Activated CD4-positive, alpha-beta memory T cell treated with anti-CD3 and anti-CD28 coated beads, Interleukin-2, amount 10 ng/mL, durations not matched to agents 7 days and 5 days (primary cell): Measurements from ENCODE around the gene SYNGR1. TPM values are rescaled to one million over a fixed set of nuclear protein-coding genes. Genes with fewer than 3 reads are reported as not detected.

Source experiments
- CTCF ChIA-PET: fragments of 350-600 bp; sonication (Branson Sonifier 250); formaldehyde crosslinking; loops from one replicate; lab custom pipeline; 2021; ENCODE audit warnings: antibody characterized with exemption, inconsistent platforms; lab: Charles Lee
- POLR2A ChIA-PET: fragments of 350-600 bp; sonication (Branson Sonifier 250); formaldehyde crosslinking; loops from one replicate; lab custom pipeline; 2021; ENCODE audit warnings: antibody characterized with exemption; lab: Charles Lee
- DNase-seq: peaks from one replicate; pipeline ENCODE4 v3.0.0-alpha.2; 2020
- H3K27ac Mint-ChIP-seq: one replicate; pipeline ENCODE4 v1.8.0; 2021; ENCODE audit warnings: mild to moderate bottlenecking, mixed read lengths
- H3K27me3 Mint-ChIP-seq: one replicate; pipeline ENCODE4 v1.8.0; 2021; ENCODE audit warnings: mixed read lengths
- H3K36me3 Mint-ChIP-seq: one replicate; pipeline ENCODE4 v1.8.0; 2021; ENCODE audit warnings: low read depth, mixed read lengths
- H3K4me1 Mint-ChIP-seq: one replicate; pipeline ENCODE4 v1.8.0; 2021; ENCODE audit warnings: mixed read lengths
- H3K4me3 Mint-ChIP-seq: one replicate; pipeline ENCODE4 v1.8.0; 2021; ENCODE audit warnings: mild to moderate bottlenecking, mixed read lengths
- H3K9me3 Mint-ChIP-seq: one replicate; pipeline ENCODE4 v1.8.0; 2021; ENCODE audit warnings: mixed read lengths
- total RNA-seq, 2 experiments: library from RNA; stranded (reverse); gene quantifications; one replicate each; pipeline ENCODE4 v1.2.3, GENCODE V29; 2021

The SYNGR1 gene
- total RNA-seq: under 1 TPM in 1 of 2 experiments, not detected in 1; 0.15 TPM

DNA sequence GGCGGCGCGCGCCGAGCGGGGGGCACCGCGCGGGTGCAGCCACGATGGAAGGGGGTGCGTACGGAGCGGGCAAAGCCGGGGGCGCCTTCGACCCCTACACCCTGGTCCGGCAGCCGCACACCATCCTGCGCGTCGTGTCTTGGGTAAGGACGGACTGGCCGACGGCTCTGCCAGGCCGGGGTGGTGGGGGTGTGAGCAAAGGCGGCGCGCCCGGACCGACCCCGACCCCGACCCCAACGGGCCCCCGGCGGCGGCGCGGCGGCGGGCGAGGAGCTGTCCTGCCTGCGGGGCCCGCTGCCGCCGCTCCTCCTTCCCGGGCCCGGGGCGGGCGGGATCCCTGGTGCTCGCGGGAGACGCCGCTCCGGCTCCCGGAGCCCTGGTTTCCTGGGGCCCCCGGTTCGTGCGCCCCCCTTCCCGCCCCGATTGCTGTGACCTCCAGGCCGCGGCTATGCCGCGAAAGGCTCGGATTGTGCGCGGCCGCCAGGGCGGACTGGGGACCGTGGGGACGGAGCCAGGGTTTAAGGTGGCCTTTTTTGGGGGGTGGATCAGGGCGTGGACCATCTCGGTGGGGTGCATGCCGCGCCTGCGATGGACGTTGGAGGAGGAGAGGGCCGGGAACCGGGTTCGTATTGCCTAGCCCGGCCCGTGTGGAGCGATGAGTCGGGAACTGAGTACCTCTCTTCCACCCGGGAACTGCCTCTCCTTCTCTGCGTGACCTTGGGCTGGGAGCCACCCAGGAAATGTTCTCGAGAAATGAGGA is at the start of gene SYNGR1:
Gene SYNGR1, plus strand, starts transcription at position 25 of the 760 bp plus-strand sequence. Its CDS starts 20 bp downstream, at position 45.
- no peak within 1 kb of the TSS for H3K27ac Mint-ChIP-seq
- no peaks in the 10 kb centered on the region for H3K36me3 Mint-ChIP-seq
- ChIA-PET CTCF (no interaction called here), POLR2A (no interaction called here)
- peaks cover 2% of the 10 kb centered on the region for H3K4me1 Mint-ChIP-seq
- H3K27me3 Mint-ChIP-seq: peaks cover 30% of the 10 kb centered on the region
- no peaks in the 10 kb centered on the region for H3K9me3 Mint-ChIP-seq
- peak within 1 kb of the TSS; percentile 60 for H3K4me3 Mint-ChIP-seq
- DNase-seq: no peak

GRCh38 chr22:39300186-39300830 is 49.5 kb upstream of the SYNGR1 start:
- ChIA-PET CTCF (no interaction called here), POLR2A (interaction anchor here (1.0 to 1.1 kb wide), 3 partner anchors 20 to 129 kb away, joined by 3 read pairs; no protein-coding TSS in a partner anchor)
- Mint-ChIP-seq H3K4me1 (peaks cover 4% of the 10 kb centered on the region), H3K36me3 (no peaks in the 10 kb centered on the region), H3K4me3 (no peak overlapping the region), H3K27me3 (peaks cover 26% of the 10 kb centered on the region), H3K27ac (no peak overlapping the region), H3K9me3 (no peaks in the 10 kb centered on the region)
- no peak for DNase-seq

DNA sequence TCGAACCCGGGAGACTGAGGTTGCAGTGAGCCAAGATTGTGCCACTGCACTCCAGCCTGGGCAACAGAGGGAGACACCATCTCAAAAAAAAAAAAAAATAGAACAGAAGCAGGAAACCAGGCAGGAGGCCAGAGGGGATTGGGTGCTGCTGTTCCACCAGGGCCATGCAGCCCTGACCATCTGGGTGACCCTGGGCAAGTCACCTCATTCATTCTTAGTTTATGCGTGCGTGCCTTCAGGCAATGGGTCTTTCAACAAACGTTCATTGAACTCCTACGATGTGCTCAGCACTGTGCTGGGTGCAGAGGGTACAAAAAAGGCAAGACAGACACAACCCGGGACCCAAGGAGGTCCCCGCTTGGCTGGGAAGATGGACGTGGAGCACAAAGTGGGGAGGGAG is 48.7 kb upstream of the SYNGR1 start:
- CTCF ChIA-PET: interaction anchor here (1.7 kb wide), 1 partner anchor 10 kb away, joined by 5 read pairs; no protein-coding TSS in a partner anchor
- no peak for DNase-seq
- peaks cover 4% of the 10 kb centered on the region for H3K4me1 Mint-ChIP-seq

GRCh38 chr22:39301926-39302325 is 47.9 kb upstream of the SYNGR1 start:
- no peak overlapping the region for H3K4me3 Mint-ChIP-seq
- no peak for DNase-seq
- no peaks in the 10 kb centered on the region for H3K9me3 Mint-ChIP-seq
- CTCF ChIA-PET: interaction anchor here (1.7 to 6.8 kb wide), 2 partner anchors 9 to 132 kb away, joined by 5 to 74 read pairs; no protein-coding TSS in a partner anchor
- H3K27me3 Mint-ChIP-seq: peaks cover 22% of the 10 kb centered on the region
- H3K27ac Mint-ChIP-seq: no peak overlapping the region
- POLR2A ChIA-PET: interaction anchor here (1.3 kb wide), 1 partner anchor 13 kb away, joined by 4 read pairs; no protein-coding TSS in a partner anchor
- peaks cover 4% of the 10 kb centered on the region for H3K4me1 Mint-ChIP-seq
- H3K36me3 Mint-ChIP-seq: no peaks in the 10 kb centered on the region

More for the DNA sequence above, 48.7 kb upstream of the SYNGR1 start:
- Mint-ChIP-seq H3K4me3 (no peak overlapping the region), H3K27ac (no peak overlapping the region), H3K27me3 (peaks cover 26% of the 10 kb centered on the region), H3K9me3 (no peaks in the 10 kb centered on the region), H3K36me3 (no peaks in the 10 kb centered on the region)
- POLR2A ChIA-PET: interaction anchor here (1.1 kb wide), 1 partner anchor 130 kb away, joined by 3 read pairs; no protein-coding TSS in a partner anchor

DNA sequence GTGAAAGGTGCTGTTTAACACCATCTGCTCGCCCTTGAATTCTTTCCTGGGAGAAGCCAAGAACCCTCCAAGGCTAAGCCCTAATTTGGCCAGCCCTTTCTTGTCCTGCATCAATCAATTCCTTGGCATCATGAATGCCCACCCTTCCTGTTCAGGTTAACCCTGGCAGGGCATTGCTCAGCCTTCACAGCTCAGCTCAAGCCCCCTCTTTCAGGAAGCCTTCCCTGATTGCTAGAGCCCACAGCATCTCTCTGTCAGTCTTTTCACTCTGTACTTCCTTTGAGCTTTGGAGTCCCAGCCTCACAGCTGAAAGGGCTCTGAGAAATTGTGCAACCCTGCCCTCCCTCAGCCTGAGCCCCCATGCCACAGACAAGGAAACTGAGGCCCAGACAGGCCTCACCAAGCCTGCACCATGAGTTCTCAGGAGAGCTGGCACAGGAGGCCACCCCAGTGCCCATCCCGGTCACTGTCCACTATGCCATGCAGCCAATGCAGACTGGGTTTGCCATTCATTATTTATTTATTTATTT is 47.3 kb upstream of the SYNGR1 start:
- DNase-seq: no peak
- Mint-ChIP-seq H3K27ac (no peak overlapping the region), H3K4me1 (peaks cover 4% of the 10 kb centered on the region), H3K27me3 (peaks cover 22% of the 10 kb centered on the region), H3K36me3 (no peaks in the 10 kb centered on the region), H3K9me3 (no peaks in the 10 kb centered on the region), H3K4me3 (no peak overlapping the region)
- ChIA-PET CTCF (interaction anchor here (1.7 to 6.8 kb wide), 3 partner anchors 9 to 133 kb away, joined by 5 to 74 read pairs (median 24); no protein-coding TSS in a partner anchor), POLR2A (interaction anchor here (1.3 kb wide), 1 partner anchor 12 kb away, joined by 4 read pairs; no protein-coding TSS in a partner anchor)

DNA sequence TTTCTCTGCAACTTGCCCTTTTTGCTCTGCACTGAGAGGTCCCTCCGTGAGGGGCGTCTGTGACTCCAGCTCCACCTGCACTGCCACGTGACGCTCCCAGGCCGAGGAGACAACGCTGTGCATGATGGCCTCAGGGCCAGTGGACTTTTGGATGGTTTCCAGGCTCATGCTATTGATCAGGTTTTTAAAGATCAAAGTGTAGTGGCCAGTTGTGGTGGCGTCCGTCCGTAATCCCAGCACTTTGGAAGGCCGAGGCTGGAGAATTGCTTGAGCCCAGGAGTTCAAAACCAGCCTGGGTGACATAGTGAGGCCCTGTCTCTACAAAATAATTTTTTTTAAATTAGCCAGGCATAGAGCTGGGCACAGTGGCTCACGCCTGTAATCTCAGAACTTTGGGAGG is 46.4 kb upstream of the SYNGR1 start:
- ChIA-PET POLR2A (interaction anchor here (1.3 kb wide), 1 partner anchor 12 kb away, joined by 4 read pairs; no protein-coding TSS in a partner anchor), CTCF (interaction anchor here (4.1 to 6.8 kb wide), 2 partner anchors 13 to 134 kb away, joined by 24 to 74 read pairs; no protein-coding TSS in a partner anchor)
- no peaks in the 10 kb centered on the region for H3K9me3 Mint-ChIP-seq
- no peaks in the 10 kb centered on the region for H3K36me3 Mint-ChIP-seq
- no peak overlapping the region for H3K27ac Mint-ChIP-seq
- peaks cover 4% of the 10 kb centered on the region for H3K4me1 Mint-ChIP-seq
- DNase-seq: no peak
- H3K4me3 Mint-ChIP-seq: no peak overlapping the region
- H3K27me3 Mint-ChIP-seq: peaks cover 17% of the 10 kb centered on the region

DNA sequence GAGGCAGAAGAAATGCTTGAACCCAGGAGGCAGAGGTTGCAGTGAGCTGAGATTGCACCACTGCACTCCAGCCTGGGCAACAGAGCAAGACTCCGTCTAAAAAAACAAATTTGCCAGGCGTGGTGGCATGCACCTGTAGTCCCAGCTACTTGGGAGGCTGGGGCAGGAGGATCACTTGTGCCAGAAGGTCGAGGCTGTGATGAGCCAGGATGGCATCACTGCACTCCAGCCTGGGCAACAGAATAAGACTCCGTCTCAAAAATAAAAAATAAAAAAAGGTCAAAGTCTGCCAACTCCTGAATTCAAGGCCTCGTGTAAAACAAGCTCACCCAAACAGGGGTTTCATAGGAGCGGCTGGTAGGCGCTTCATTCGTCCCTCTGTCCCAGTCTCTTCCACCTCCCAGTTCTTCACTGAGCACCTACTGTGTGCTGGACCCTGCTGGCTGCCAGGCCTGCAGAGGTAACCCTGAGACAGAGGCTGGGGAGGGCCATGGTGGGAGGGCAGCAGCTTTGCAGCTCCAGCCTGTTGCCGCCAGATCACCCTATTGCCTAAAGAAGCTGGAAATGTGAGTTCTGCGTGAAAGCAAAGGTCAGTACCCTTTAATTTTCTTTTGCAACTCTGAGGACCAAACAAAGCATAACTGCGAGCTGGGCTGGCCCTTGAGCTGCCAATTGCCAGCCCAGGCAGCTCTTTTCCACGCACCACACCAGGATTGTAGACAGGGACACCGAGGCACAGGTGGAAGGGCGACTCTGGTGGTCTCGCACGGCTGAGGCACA is 45.7 kb upstream of the SYNGR1 start:
- Mint-ChIP-seq H3K36me3 (no peaks in the 10 kb centered on the region), H3K4me1 (peaks cover 10% of the 10 kb centered on the region), H3K9me3 (no peaks in the 10 kb centered on the region), H3K27ac (no peak overlapping the region), H3K4me3 (no peak overlapping the region), H3K27me3 (peaks cover 17% of the 10 kb centered on the region)
- ChIA-PET CTCF (interaction anchor here (1.2 to 6.8 kb wide), 3 partner anchors 12 to 135 kb away, joined by 4 to 74 read pairs (median 24); no protein-coding TSS in a partner anchor), POLR2A (interaction anchor here (1.7 kb wide), 1 partner anchor 12 kb away, joined by 8 read pairs; no protein-coding TSS in a partner anchor)
- no peak for DNase-seq

- no peak overlapping the region for H3K27ac Mint-ChIP-seq
- DNase-seq: peak; percentile 65
- H3K27me3 Mint-ChIP-seq: no peaks in the 10 kb centered on the region
- H3K9me3 Mint-ChIP-seq: no peaks in the 10 kb centered on the region
- ChIA-PET POLR2A (interaction anchor here (1.1 to 1.9 kb wide), 4 partner anchors 9 to 12 kb away, joined by 3 to 13 read pairs (median 4); partner anchors contain the start of gene RPL3), CTCF (interaction anchor here (0.9 to 6.8 kb wide), 7 partner anchors 9 to 538 kb away, joined by 3 to 74 read pairs (median 6); partner anchors contain the start of gene RPL3)
- H3K4me3 Mint-ChIP-seq: no peak overlapping the region
- peaks cover 17% of the 10 kb centered on the region for H3K4me1 Mint-ChIP-seq
- H3K36me3 Mint-ChIP-seq: peaks cover 8% of the 10 kb centered on the region
Measured at GRCh38 chr22:39306456-39307361, 43.1 kb upstream of the SYNGR1 start.

DNA sequence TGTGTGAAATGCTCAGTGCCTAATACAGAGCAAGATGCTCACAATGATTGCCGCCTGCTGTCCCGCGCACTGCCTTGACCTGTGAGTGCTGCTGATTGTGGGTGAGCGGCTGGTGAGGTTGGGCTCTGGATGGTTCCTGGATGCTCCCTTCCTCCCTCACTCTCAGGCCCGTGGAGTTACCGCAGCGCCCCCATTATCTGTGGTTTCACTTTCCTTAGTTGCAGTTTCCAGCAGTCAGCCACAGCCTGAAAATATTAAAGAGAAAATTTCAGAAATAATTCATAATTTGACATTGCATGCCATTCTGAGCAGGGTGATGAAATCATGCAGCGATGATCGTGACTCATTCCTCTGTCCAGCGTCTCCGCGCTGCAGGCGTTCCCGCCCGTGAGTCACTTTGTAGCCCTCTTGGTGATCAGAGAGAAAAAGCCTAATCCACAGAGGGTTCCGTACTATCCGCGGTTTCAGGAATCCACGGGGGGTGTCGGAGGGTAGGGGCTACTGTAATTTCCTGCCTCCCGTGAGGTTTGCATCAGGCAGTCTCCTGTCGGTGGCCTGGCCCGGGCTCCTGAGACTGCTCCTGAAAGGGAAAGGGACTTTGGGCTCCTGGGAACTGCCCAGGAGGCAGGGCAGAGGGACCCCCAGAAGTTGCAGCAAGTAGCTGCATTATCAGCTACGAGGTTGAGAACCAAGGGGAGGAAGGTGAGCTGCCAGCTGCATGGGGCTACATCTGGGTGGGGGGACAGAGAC is 41.0 kb upstream of the SYNGR1 start:
- POLR2A ChIA-PET: interaction anchor here (1.0 to 3.6 kb wide), 2 partner anchors 10 to 138 kb away, joined by 4 to 26 read pairs; partner anchors contain the start of gene RPL3
- Mint-ChIP-seq H3K4me1 (peaks cover 27% of the 10 kb centered on the region), H3K9me3 (no peaks in the 10 kb centered on the region), H3K4me3 (no peak overlapping the region), H3K36me3 (peaks cover 26% of the 10 kb centered on the region), H3K27ac (peak overlapping the region; percentile 7), H3K27me3 (no peaks in the 10 kb centered on the region)
- DNase-seq: no peak
- CTCF ChIA-PET: interaction anchor here (0.6 to 3.4 kb wide), 6 partner anchors 11 to 217 kb away, joined by 3 to 25 read pairs (median 3); partner anchors contain the start of gene RPL3

DNA sequence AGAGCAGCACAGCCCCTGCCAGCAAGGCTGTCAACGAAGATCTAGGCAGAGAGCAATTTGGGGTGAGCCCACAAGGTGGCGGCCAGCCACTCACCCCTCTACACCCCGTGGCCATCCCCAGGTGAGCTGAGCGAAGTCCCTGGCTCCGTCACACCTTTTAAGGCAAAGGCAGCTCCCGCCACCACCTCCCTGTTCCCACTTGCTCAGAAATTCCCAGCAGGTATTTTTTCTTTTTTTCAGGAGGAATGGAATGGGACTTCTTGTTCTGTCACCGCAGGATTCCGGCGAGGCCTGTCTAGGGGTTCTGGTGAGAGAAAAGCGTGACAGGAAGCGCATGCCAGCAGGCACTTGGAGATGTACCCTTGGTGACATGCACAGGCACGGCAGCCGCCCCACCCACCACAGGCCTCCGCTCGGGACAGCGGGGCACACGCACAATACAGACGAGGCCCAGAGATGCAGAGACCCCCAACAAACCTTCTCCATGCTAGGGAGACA is 40.4 kb upstream of the SYNGR1 start:
- no peak overlapping the region for H3K27ac Mint-ChIP-seq
- H3K27me3 Mint-ChIP-seq: no peaks in the 10 kb centered on the region
- no peak overlapping the region for H3K4me3 Mint-ChIP-seq
- H3K9me3 Mint-ChIP-seq: no peaks in the 10 kb centered on the region
- H3K36me3 Mint-ChIP-seq: peaks cover 32% of the 10 kb centered on the region
- POLR2A ChIA-PET: interaction anchor here (1.0 to 3.6 kb wide), 2 partner anchors 10 to 138 kb away, joined by 4 to 26 read pairs; partner anchors contain the start of gene RPL3
- H3K4me1 Mint-ChIP-seq: peaks cover 31% of the 10 kb centered on the region
- DNase-seq: no peak
- CTCF ChIA-PET: interaction anchor here (1.0 to 3.4 kb wide), 5 partner anchors 10 to 174 kb away, joined by 3 to 25 read pairs (median 3); partner anchors contain the start of gene RPL3
